Suprapubic skin (tissue), 4 donors: Measurements from ENCODE around the gene SNX2. TPM values are rescaled to one million over a fixed set of nuclear protein-coding genes. Genes with fewer than 3 reads are reported as not detected.

Experiments
- DNase-seq, 2 donors: peaks; one replicate each; pipeline ENCODE4 v3.0.0-alpha.2; 2019; ENCODE audit warnings: low spot score in 2 of 2
- H3K27ac ChIP-seq: fragments of 200-600 bp; sonication (generic); one replicate; pipeline ENCODE4 v1.5.1; 2019
- H3K27me3 ChIP-seq: fragments of 200-600 bp; sonication (generic); one replicate; pipeline ENCODE4 v1.5.1; 2019
- H3K36me3 ChIP-seq: fragments of 200-600 bp; sonication (generic); one replicate; pipeline ENCODE4 v1.5.1; 2019
- H3K4me1 ChIP-seq: fragments of 200-600 bp; sonication (generic); one replicate; pipeline ENCODE4 v1.5.1; 2019
- H3K4me3 ChIP-seq: fragments of 200-600 bp; sonication (generic); one replicate; pipeline ENCODE4 v1.5.1; 2019; ENCODE audit warnings: mild to moderate bottlenecking
- H3K9me3 ChIP-seq: fragments of 200-600 bp; sonication (generic); one replicate; pipeline ENCODE4 v1.5.1; 2019
- CTCF ChIP-seq, 2 donors: fragments of 200-600 bp in 1 of 2; fragments of 450-650 bp in 1 of 2; sonication (generic) in 1 of 2; IDR thresholded peaks; one replicate each; pipeline ENCODE4 v1.5.1; 2016 to 2019; ENCODE audit warnings: antibody characterized with exemption in 2 of 2, mild to moderate bottlenecking in 1 of 2, moderate library complexity in 1 of 2
- EP300 ChIP-seq: sonication (generic); formaldehyde crosslinking; IDR thresholded peaks from one replicate; pipeline ENCODE4 v1.6.1; 2017; ENCODE audit warnings: antibody characterized with exemption
- POLR2A ChIP-seq, 2 donors: fragments of 450-650 bp; IDR thresholded peaks; one replicate each; pipeline ENCODE4 v1.6.1; 2017; ENCODE audit warnings: antibody characterized with exemption in 2 of 2, mild to moderate bottlenecking in 2 of 2, moderate library complexity in 2 of 2
- POLR2AphosphoS5 ChIP-seq, 3 donors: sonication (generic); formaldehyde crosslinking; IDR thresholded peaks; one replicate each; pipeline ENCODE4 v1.6.1; 2017; ENCODE audit warnings: antibody characterized with exemption in 3 of 3
- WGBS: methylation state at CpG from one replicate; pipeline ENCODE4 v1.1.5; 2018; 5-methylcytosine and 5-hydroxymethylcytosine counted together
- total RNA-seq, 4 donors: library from RNA; depleted of rRNA; stranded (reverse); fragments of >200 nt; gene quantifications; one replicate each; pipeline ENCODE4 v1.1.0, GENCODE V29; 2016

SNX2 gene
- total RNA-seq, 4 donors from 2014 or later = 33.8 to 60.3 (median 45.4) TPM

GRCh38 chr5:122749886-122750285 lies 25.0 kb upstream of the SNX2 start:
- Histone ChIP-seq H3K27me3 (peaks cover 4% of the 10 kb centered on the region), H3K9me3 (no peaks in the 10 kb centered on the region), H3K4me1 (no peaks in the 10 kb centered on the region), H3K27ac (no peak overlapping the region), H3K36me3 (no peaks in the 10 kb centered on the region), H3K4me3 (no peak overlapping the region)
- TF ChIP-seq EP300 (no peak), CTCF (IDR thresholded peaks at IDR 0.05) (no peak), POLR2A (IDR thresholded peaks at IDR 0.05) (no peak), POLR2AphosphoS5 (IDR thresholded peaks at IDR 0.05) (no peak)
- DNase-seq = no peak
- 46% methylated on average over 2 of the region's 2 CpGs for WGBS

GRCh38 chr5:122751293-122751782 lies 23.5 kb upstream of the SNX2 start:
- DNase-seq = no peak
- Histone ChIP-seq H3K9me3 (no peaks in the 10 kb centered on the region), H3K4me1 (no peaks in the 10 kb centered on the region), H3K36me3 (no peaks in the 10 kb centered on the region), H3K4me3 (no peak overlapping the region), H3K27me3 (peaks cover 4% of the 10 kb centered on the region), H3K27ac (no peak overlapping the region)
- TF ChIP-seq CTCF (IDR thresholded peaks at IDR 0.05) (no peak), POLR2A (IDR thresholded peaks at IDR 0.05) (no peak), POLR2AphosphoS5 (IDR thresholded peaks at IDR 0.05) (no peak), EP300 (no peak)
- 60% methylated on average over 7 of the region's 7 CpGs for WGBS

- Histone ChIP-seq H3K27ac (no peak overlapping the region), H3K9me3 (no peaks in the 10 kb centered on the region), H3K4me3 (no peak overlapping the region), H3K36me3 (no peaks in the 10 kb centered on the region), H3K4me1 (no peaks in the 10 kb centered on the region), H3K27me3 (no peaks in the 10 kb centered on the region)
- TF ChIP-seq POLR2A (IDR thresholded peaks at IDR 0.05) (no peak), POLR2AphosphoS5 (IDR thresholded peaks at IDR 0.05) (no peak), CTCF (IDR thresholded peaks at IDR 0.05) (no peak), EP300 (no peak)
- DNase-seq = no peak
Observed at GRCh38 chr5:122753500-122753899, 21.4 kb upstream of the SNX2 start.

- H3K4me1 ChIP-seq = peaks cover 3% of the 10 kb centered on the region
- H3K36me3 ChIP-seq = no peaks in the 10 kb centered on the region
- no peak overlapping the region for H3K27ac ChIP-seq
- H3K4me3 ChIP-seq = no peak overlapping the region
- H3K27me3 ChIP-seq = no peaks in the 10 kb centered on the region
- WGBS = 81% methylated on average over 2 of the region's 2 CpGs
- no peaks in the 10 kb centered on the region for H3K9me3 ChIP-seq
- TF ChIP-seq CTCF (IDR thresholded peaks at IDR 0.05) (no peak), EP300 (no peak), POLR2A (IDR thresholded peaks at IDR 0.05) (no peak), POLR2AphosphoS5 (IDR thresholded peaks at IDR 0.05) (no peak)
- no peak for DNase-seq
Observed at GRCh38 chr5:122755783-122756182, 19.1 kb upstream of the SNX2 start.

GRCh38 chr5:122756264-122756911 lies 18.5 kb upstream of the SNX2 start:
- no peak overlapping the region for H3K27ac ChIP-seq
- H3K36me3 ChIP-seq = no peaks in the 10 kb centered on the region
- no peaks in the 10 kb centered on the region for H3K27me3 ChIP-seq
- no peak for TF ChIP-seq CTCF (IDR thresholded peaks at IDR 0.05)
- no peak for TF ChIP-seq POLR2AphosphoS5 (IDR thresholded peaks at IDR 0.05)
- no peak for TF ChIP-seq POLR2A (IDR thresholded peaks at IDR 0.05)
- TF ChIP-seq EP300 = no peak
- no peak for DNase-seq
- H3K9me3 ChIP-seq = no peaks in the 10 kb centered on the region
- peaks cover 3% of the 10 kb centered on the region for H3K4me1 ChIP-seq
- WGBS = 83% methylated on average over 2 of the region's 2 CpGs
- no peak overlapping the region for H3K4me3 ChIP-seq
